GM18498 (cell line): Measurements from ENCODE around the gene CDRT4.

Experiments used
- ATAC-seq: cut with Tn5 transposase; IDR thresholded peaks from one replicate; pipeline ENCODE4 v1.9.1; 2021; ENCODE audit warnings: mild to moderate bottlenecking, moderate library complexity; ENCODE audit not compliant: unreplicated experiment

CDRT4 gene

DNA sequence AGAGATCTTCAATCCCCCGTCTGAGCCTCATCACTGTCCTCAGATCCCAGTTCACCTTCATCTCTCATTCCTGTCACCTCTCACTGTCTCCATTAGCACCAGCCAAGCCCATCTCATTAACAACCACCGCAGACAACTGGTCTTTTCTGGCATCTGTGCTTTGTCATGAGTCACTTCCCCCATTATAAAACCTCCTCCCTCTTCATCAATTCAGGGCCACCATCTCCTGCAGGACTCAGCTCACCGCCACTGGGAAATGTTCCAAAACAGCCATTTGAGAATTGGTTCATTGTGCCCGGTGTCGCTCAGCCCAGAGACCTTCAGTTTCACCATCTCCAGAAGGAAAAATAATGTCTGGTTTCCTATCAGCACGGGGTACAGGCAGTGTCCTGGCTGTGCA lies 69.1 kb downstream of the CDRT4 start:
- ATAC-seq = no peak

- no peak for ATAC-seq
These were observed 69.8 kb downstream of the CDRT4 start for GRCh38 chr17:15397620-15398019.

GRCh38 chr17:15395091-15395490 lies 72.3 kb downstream of the CDRT4 start:
- ATAC-seq = no peak

GRCh38 chr17:15393414-15393813 lies 74.0 kb downstream of the CDRT4 start:
- ATAC-seq = no peak

DNA sequence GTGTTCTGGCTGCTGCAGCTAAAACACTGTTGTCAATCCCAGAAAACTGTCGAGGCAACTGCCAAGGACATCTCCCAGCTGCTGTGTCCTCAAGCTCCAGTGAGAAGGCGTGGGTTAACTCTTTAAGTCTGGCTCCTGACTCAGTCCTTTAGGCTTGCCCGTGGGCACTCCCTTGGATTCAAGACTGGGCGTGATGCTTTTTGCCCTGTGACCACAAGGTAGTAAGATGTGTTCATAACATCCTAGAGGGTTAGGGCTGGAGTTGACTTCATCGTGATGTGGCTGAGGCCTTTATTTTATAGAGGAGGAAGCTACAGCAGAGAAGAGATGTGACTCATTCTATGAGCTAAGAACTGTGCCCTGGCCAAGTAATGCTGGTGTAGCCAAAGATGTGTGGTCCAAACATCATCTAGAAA lies 75.1 kb downstream of the CDRT4 start:
- no peak for ATAC-seq

- no peak for ATAC-seq
These were observed 78.9 kb downstream of the CDRT4 start for GRCh38 chr17:15388356-15389041.

DNA sequence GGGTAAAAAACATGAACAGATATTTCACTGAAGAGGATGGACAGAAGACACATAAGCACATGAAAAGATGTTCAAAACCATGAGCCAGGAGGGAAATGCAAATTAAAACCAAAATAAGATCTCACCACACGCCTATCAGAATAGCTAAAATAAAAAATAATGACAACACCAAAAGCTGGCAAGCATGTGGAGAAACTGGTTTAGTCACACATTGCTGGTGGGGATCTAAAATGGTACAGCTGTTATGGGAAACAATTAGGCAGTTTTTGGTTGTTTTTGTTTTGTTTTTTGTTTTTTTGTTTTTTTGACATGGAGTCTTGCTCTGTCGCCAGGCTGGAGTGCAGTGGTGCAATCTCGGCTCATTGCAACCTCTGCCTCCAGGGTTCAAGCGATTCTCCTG lies 81.3 kb downstream of the CDRT4 start:
- ATAC-seq = no peak
